ENCODE results near the gene PARD3. TPM values are rescaled to one million over a fixed set of nuclear protein-coding genes. Genes with fewer than 3 reads are reported as not detected.

PARD3 gene
- total RNA-seq, 1 donor from 2014 or later, result 35.4 TPM

DNA sequence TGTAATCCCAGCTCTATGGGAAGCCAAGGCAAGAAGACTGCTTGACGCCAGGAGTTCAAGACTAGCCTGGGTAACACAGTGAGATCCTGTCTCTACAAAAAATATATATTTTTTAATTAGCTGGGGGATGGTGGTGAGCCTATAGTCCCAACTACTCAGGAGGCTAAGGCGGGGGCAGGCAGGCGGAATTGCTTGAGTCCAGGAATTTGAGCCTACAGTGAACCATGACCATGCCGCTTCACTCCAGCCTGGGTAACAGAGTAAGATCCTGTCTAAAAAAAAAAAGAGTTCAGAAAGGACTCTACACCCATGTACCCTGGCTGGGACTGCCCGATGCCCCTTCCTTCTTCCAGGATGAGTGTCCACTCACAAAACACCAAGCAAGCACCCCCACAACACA, 648.7 kb downstream of the PARD3 start:
- DNase-seq (ENCODE audit: low read depth) (no peak), FAIRE-seq (no peak)
- H3K27me3 ChIP-seq (ENCODE audit: insufficient read depth, low read length), result no peaks in the 10 kb centered on the region
- no peak overlapping the region for H2AFZ ChIP-seq (ENCODE audit: low read depth, low read length)
- no peaks in the 10 kb centered on the region for H3K79me2 ChIP-seq (ENCODE audit: insufficient read depth, low read length)
- no peaks in the 10 kb centered on the region for H3K9me3 ChIP-seq (ENCODE audit: insufficient read depth, low read depth, low read length)
- no peaks in the 10 kb centered on the region for H3K4me1 ChIP-seq (ENCODE audit: insufficient read depth, low read length)
- no peak overlapping the region for H3K4me3 ChIP-seq (ENCODE audit: insufficient read depth, low read depth, low read length)
- Mint-ChIP-seq H3K4me1 (ENCODE audit: low read depth, unreplicated experiment) (peaks cover 6% of the 10 kb centered on the region), H3K4me3 (ENCODE audit: unreplicated experiment) (no peak overlapping the region), H3K36me3 (ENCODE audit: low read depth, unreplicated experiment) (peaks cover 4% of the 10 kb centered on the region), H3K27ac (ENCODE audit: unreplicated experiment) (no peak overlapping the region), H3K9me3 (ENCODE audit: unreplicated experiment) (no peaks in the 10 kb centered on the region), H3K27me3 (ENCODE audit: low read depth, unreplicated experiment) (no peaks in the 10 kb centered on the region)
- no peaks in the 10 kb centered on the region for H4K20me1 ChIP-seq (ENCODE audit: insufficient read depth, low read length)
- H3K4me2 ChIP-seq (ENCODE audit: low read length), result no peak overlapping the region
- no peaks in the 10 kb centered on the region for H3K36me3 ChIP-seq (ENCODE audit: insufficient read depth, low read length)
- TF ChIP-seq, protein P1, sequence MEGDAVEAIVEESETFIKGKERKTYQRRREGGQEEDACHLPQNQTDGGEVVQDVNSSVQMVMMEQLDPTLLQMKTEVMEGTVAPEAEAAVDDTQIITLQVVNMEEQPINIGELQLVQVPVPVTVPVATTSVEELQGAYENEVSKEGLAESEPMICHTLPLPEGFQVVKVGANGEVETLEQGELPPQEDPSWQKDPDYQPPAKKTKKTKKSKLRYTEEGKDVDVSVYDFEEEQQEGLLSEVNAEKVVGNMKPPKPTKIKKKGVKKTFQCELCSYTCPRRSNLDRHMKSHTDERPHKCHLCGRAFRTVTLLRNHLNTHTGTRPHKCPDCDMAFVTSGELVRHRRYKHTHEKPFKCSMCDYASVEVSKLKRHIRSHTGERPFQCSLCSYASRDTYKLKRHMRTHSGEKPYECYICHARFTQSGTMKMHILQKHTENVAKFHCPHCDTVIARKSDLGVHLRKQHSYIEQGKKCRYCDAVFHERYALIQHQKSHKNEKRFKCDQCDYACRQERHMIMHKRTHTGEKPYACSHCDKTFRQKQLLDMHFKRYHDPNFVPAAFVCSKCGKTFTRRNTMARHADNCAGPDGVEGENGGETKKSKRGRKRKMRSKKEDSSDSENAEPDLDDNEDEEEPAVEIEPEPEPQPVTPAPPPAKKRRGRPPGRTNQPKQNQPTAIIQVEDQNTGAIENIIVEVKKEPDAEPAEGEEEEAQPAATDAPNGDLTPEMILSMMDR (IDR thresholded peaks at IDR 0.05; ENCODE audit: insufficient read depth, low read depth, low read length), result no peak
- TF ChIP-seq EZH2 (IDR thresholded peaks at IDR 0.05; ENCODE audit: insufficient read depth, low read length), result no peak
- no peak overlapping the region for H3K9ac ChIP-seq (ENCODE audit: low read length)
- H3K27ac ChIP-seq (ENCODE audit: low read depth, low read length), result no peak overlapping the region

DNA sequence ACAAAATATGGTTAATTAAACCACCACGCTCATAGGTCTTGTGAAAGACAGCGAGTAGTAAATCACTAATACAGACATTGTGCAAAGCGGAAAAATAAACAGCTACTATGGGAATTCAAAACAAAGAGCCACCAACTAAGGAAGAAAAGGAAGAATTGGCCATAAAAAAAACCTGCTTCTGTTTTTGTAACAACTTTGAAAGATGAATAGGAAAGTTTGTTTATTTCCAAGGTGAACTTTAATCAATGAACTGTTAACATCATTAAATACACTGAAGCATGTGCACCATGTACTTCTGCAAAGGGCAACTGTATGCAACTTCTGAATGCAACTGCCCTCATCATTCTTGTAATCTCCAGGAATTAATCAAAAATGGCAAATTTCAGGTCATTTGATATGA, 651.1 kb downstream of the PARD3 start:
- H4K20me1 ChIP-seq (ENCODE audit: insufficient read depth, low read length), result no peaks in the 10 kb centered on the region
- Mint-ChIP-seq H3K27me3 (ENCODE audit: low read depth, unreplicated experiment) (no peaks in the 10 kb centered on the region), H3K9me3 (ENCODE audit: unreplicated experiment) (no peaks in the 10 kb centered on the region), H3K4me1 (ENCODE audit: low read depth, unreplicated experiment) (peaks cover 6% of the 10 kb centered on the region), H3K27ac (ENCODE audit: unreplicated experiment) (no peak overlapping the region), H3K4me3 (ENCODE audit: unreplicated experiment) (no peak overlapping the region), H3K36me3 (ENCODE audit: low read depth, unreplicated experiment) (peaks cover 3% of the 10 kb centered on the region)
- no peak overlapping the region for H3K27ac ChIP-seq (ENCODE audit: low read depth, low read length)
- no peak overlapping the region for H3K4me3 ChIP-seq (ENCODE audit: insufficient read depth, low read depth, low read length)
- no peaks in the 10 kb centered on the region for H3K9me3 ChIP-seq (ENCODE audit: insufficient read depth, low read depth, low read length)
- no peak overlapping the region for H3K4me2 ChIP-seq (ENCODE audit: low read length)
- H3K4me1 ChIP-seq (ENCODE audit: insufficient read depth, low read length), result no peaks in the 10 kb centered on the region
- no peaks in the 10 kb centered on the region for H3K36me3 ChIP-seq (ENCODE audit: insufficient read depth, low read length)
- DNase-seq (ENCODE audit: low read depth), result no peak
- no peaks in the 10 kb centered on the region for H3K27me3 ChIP-seq (ENCODE audit: insufficient read depth, low read length)
- no peaks in the 10 kb centered on the region for H3K79me2 ChIP-seq (ENCODE audit: insufficient read depth, low read length)
- TF ChIP-seq, protein P1 (IDR thresholded peaks at IDR 0.05; ENCODE audit: insufficient read depth, low read depth, low read length), result no peak
- TF ChIP-seq EZH2 (IDR thresholded peaks at IDR 0.05; ENCODE audit: insufficient read depth, low read length), result no peak
- H3K9ac ChIP-seq (ENCODE audit: low read length), result no peak overlapping the region
- H2AFZ ChIP-seq (ENCODE audit: low read depth, low read length), result no peak overlapping the region
- no peak for FAIRE-seq

- H3K4me1 ChIP-seq (ENCODE audit: insufficient read depth, low read length), result no peaks in the 10 kb centered on the region
- H3K36me3 ChIP-seq (ENCODE audit: insufficient read depth, low read length), result no peaks in the 10 kb centered on the region
- no peak overlapping the region for H3K4me3 ChIP-seq (ENCODE audit: insufficient read depth, low read depth, low read length)
- no peak overlapping the region for H3K27ac Mint-ChIP-seq (ENCODE audit: unreplicated experiment)
- H4K20me1 ChIP-seq (ENCODE audit: insufficient read depth, low read length), result no peaks in the 10 kb centered on the region
- no peaks in the 10 kb centered on the region for H3K79me2 ChIP-seq (ENCODE audit: insufficient read depth, low read length)
- H3K27me3 Mint-ChIP-seq (ENCODE audit: low read depth, unreplicated experiment), result no peaks in the 10 kb centered on the region
- no peaks in the 10 kb centered on the region for H3K9me3 Mint-ChIP-seq (ENCODE audit: unreplicated experiment)
- H3K9me3 ChIP-seq (ENCODE audit: insufficient read depth, low read depth, low read length), result no peaks in the 10 kb centered on the region
- no peak overlapping the region for H3K4me3 Mint-ChIP-seq (ENCODE audit: unreplicated experiment)
- H2AFZ ChIP-seq (ENCODE audit: low read depth, low read length), result no peak overlapping the region
- no peak overlapping the region for H3K4me2 ChIP-seq (ENCODE audit: low read length)
- TF ChIP-seq, protein P1 (IDR thresholded peaks at IDR 0.05; ENCODE audit: insufficient read depth, low read depth, low read length), result no peak
- TF ChIP-seq EZH2 (IDR thresholded peaks at IDR 0.05; ENCODE audit: insufficient read depth, low read length), result no peak
- H3K4me1 Mint-ChIP-seq (ENCODE audit: low read depth, unreplicated experiment), result peaks cover 6% of the 10 kb centered on the region
- no peak for FAIRE-seq
- no peak overlapping the region for H3K27ac ChIP-seq (ENCODE audit: low read depth, low read length)
- DNase-seq (ENCODE audit: low read depth), result peak; percentile 27
- H3K36me3 Mint-ChIP-seq (ENCODE audit: low read depth, unreplicated experiment), result peaks cover 3% of the 10 kb centered on the region
- no peak overlapping the region for H3K9ac ChIP-seq (ENCODE audit: low read length)
- no peaks in the 10 kb centered on the region for H3K27me3 ChIP-seq (ENCODE audit: insufficient read depth, low read length)
Measured at GRCh38 chr10:34163075-34163905, 651.8 kb downstream of the PARD3 start.

All from astrocyte (in vitro differentiated cells and primary cell).